Ascending aorta (tissue), 2 donors: ENCODE data around the gene GFER. TPM values are rescaled to one million over a fixed set of nuclear protein-coding genes. Genes with fewer than 3 reads are reported as not detected.

Source experiments
- DNase-seq, 2 donors: peaks; one replicate each; pipeline ENCODE4 v3.0.0-alpha.2; 2019; ENCODE audit warnings: low spot score in 2 of 2
- H3K27ac ChIP-seq, 2 donors: fragments of 200-600 bp; sonication (generic); one replicate each; pipeline ENCODE4 v1.5.1; 2016 to 2017; ENCODE audit warnings: mild to moderate bottlenecking in 1 of 2
- H3K27me3 ChIP-seq: fragments of 200-600 bp; sonication (generic); one replicate; pipeline ENCODE4 v1.5.1; 2017
- H3K36me3 ChIP-seq, 2 donors: fragments of 200-600 bp; sonication (generic); one replicate each; pipeline ENCODE4 v1.5.1; 2016
- H3K4me1 ChIP-seq, 2 donors: fragments of 200-600 bp; sonication (generic); one replicate each; pipeline ENCODE4 v1.5.1; 2016 to 2017; ENCODE audit warnings: mild to moderate bottlenecking in 1 of 2
- H3K4me3 ChIP-seq, 2 donors: fragments of 200-600 bp; sonication (generic); one replicate each; pipeline ENCODE4 v1.5.1; 2016 to 2017; ENCODE audit warnings: mild to moderate bottlenecking in 1 of 2
- H3K9me3 ChIP-seq, 2 donors: fragments of 200-600 bp; sonication (generic); one replicate each; pipeline ENCODE4 v1.5.1; 2016
- intact Hi-C: fragments of 100-400 bp; cut with DNase I; formaldehyde crosslinking; loops from one replicate; pipeline ENCODE4 v1.15.1; 2023
- total RNA-seq: library from RNA; depleted of rRNA; stranded (reverse); fragments of >200 nt; gene quantifications from one replicate; pipeline ENCODE4 v1.1.0, GENCODE V29; 2016
- TF ChIP-seq, protein P1 (sequence below), 3 experiments: fragments of 200-600 bp in 2 of 3; fragments of 450-650 bp in 1 of 3; sonication (generic) in 2 of 3; IDR thresholded peaks; one replicate each; pipeline ENCODE4 v1.5.1; 2016 to 2019; ENCODE audit warnings: antibody characterized with exemption in 3 of 3, mild to moderate bottlenecking in 1 of 3, moderate library complexity in 1 of 3

The GFER gene
- total RNA-seq, 1 donor from 2014 or later = 2.7 TPM

DNA sequence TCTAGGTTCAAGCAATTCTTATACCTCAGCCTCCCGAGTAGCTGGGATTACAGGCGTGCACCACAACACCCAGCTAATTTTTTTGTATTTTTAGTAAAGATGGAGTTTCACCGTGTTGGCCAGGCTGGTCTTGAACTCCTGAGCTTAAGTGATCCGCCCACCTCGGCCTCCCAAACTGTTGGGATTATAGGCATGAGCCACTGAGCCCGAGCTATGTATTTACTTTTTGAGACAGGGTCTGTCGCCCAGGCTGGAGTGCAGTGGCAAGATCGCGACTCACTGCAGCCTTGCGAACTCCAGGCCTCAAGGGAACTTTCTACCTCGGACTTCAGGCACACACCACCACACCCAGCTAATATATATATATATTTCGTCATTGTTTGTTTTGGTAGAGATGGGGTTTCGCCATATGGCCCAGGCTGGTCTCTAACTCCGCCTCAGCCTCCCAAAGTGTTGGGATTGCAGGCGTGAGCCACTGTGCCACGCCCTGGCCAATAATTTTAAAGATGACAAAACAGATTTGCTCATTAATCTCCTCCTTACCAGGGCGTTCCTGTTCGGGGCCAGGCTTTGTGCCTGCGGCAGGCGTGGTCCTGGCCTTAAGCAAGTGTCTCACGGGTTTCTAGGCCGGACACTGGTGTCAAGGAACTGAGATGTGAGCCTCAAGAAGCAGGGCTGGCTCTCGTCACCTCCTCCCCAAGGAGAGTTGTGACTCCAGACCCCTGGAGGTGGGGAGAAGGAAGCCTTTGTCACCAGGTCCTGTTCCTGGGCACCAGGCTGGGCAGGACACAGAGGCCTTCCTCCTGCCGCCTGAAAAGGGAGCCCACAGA lies 31.3 kb downstream of the GFER start:
- TF ChIP-seq, protein P1, sequence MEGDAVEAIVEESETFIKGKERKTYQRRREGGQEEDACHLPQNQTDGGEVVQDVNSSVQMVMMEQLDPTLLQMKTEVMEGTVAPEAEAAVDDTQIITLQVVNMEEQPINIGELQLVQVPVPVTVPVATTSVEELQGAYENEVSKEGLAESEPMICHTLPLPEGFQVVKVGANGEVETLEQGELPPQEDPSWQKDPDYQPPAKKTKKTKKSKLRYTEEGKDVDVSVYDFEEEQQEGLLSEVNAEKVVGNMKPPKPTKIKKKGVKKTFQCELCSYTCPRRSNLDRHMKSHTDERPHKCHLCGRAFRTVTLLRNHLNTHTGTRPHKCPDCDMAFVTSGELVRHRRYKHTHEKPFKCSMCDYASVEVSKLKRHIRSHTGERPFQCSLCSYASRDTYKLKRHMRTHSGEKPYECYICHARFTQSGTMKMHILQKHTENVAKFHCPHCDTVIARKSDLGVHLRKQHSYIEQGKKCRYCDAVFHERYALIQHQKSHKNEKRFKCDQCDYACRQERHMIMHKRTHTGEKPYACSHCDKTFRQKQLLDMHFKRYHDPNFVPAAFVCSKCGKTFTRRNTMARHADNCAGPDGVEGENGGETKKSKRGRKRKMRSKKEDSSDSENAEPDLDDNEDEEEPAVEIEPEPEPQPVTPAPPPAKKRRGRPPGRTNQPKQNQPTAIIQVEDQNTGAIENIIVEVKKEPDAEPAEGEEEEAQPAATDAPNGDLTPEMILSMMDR (IDR thresholded peaks at IDR 0.05) = no peak
- H3K27ac ChIP-seq = no peak overlapping the region
- H3K4me3 ChIP-seq = no peak overlapping the region
- H3K36me3 ChIP-seq = no peaks in the 10 kb centered on the region
- H3K4me1 ChIP-seq = peaks cover 3% of the 10 kb centered on the region in 2 donors
- no peak for DNase-seq
- H3K27me3 ChIP-seq = no peaks in the 10 kb centered on the region
- no peaks in the 10 kb centered on the region for H3K9me3 ChIP-seq
- intact Hi-C loops = no loop called here

DNA sequence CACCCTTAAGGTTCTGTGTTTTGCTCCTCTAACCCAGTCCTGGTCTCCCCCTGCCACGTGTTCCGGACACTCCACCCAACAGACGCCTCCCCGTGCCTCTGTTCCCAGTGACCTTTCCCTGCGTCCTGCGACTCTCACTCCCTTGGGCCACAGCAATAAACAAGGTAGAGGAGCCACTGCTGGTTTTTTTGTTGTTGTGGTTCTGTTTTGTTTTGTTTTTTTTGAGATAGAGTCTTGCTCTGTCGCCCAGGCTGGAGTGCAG lies 31.9 kb downstream of the GFER start:
- Histone ChIP-seq H3K27me3 (no peaks in the 10 kb centered on the region), H3K9me3 (no peaks in the 10 kb centered on the region), H3K27ac (no peak overlapping the region), H3K4me3 (no peak overlapping the region), H3K36me3 (no peaks in the 10 kb centered on the region), H3K4me1 (peaks cover 0 to 3% of the 10 kb centered on the region in 2 donors)
- TF ChIP-seq, protein P1 (IDR thresholded peaks at IDR 0.05) = no peak
- DNase-seq = no peak
- intact Hi-C loops = no loop called here

DNA sequence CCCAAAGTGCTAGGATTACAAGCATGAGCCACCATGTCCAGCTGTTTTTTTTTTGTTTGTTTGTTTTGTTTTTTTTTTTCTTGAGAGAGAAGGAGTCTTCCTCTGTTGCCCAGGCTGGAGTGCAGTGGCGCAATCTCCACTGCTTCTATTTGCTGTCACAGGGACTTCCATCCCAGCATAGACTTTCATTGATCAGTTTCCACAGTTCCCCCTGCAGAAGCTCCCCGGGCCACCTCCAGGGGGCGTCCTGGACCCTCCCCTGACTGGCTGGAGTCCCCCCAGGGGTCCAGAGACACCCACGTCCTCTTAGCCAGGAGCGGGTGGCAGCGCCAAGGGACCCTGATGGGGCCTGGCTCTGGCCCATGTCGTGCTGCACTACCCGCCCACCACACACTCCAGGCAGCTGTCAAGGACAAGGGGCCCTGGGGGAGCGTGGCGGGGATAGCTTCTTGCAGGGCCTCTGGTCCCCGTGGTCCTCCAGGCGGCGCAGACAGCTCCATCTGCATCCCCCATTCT lies 32.5 kb downstream of the GFER start:
- H3K27ac ChIP-seq = no peak overlapping the region
- no peaks in the 10 kb centered on the region for H3K36me3 ChIP-seq
- TF ChIP-seq, protein P1 (IDR thresholded peaks at IDR 0.05) = peak in 1 of 3 experiments; percentile 26
- no peak for DNase-seq
- no peak overlapping the region for H3K4me3 ChIP-seq
- H3K9me3 ChIP-seq = no peaks in the 10 kb centered on the region
- H3K4me1 ChIP-seq = peaks cover 0 to 3% of the 10 kb centered on the region in 2 donors
- intact Hi-C loops = no loop called here
- H3K27me3 ChIP-seq = no peaks in the 10 kb centered on the region

DNA sequence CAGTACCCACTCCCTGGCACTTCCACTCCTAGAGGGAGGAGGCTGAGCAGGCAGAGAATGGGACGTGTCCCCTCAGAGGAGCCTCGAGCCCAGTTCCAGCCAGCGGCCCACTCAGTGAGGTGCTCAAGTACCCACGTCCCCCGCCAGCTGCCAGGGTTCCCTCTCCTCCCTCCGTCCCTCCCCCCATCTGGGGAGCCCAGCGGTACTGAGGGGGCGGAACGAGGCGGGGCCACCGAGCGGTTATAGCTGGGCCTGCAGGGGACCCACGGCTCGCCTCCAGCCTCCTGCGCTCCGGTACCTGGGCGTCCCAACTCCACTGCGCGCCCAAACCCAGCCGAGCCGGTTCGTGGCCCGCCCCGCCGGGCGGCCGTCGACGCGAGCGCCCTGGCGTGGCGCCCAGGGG lies 35.5 kb downstream of the GFER start, which contains the start of gene NPW:
NPW (plus strand) TSS at position 268 of the 403 bp plus-strand sequence.
- TF ChIP-seq, protein P1 (IDR thresholded peaks at IDR 0.05) = no peak
- peak within 1 kb of the TSS in 1 of 2 donors; percentile 11 for H3K4me3 ChIP-seq

DNA sequence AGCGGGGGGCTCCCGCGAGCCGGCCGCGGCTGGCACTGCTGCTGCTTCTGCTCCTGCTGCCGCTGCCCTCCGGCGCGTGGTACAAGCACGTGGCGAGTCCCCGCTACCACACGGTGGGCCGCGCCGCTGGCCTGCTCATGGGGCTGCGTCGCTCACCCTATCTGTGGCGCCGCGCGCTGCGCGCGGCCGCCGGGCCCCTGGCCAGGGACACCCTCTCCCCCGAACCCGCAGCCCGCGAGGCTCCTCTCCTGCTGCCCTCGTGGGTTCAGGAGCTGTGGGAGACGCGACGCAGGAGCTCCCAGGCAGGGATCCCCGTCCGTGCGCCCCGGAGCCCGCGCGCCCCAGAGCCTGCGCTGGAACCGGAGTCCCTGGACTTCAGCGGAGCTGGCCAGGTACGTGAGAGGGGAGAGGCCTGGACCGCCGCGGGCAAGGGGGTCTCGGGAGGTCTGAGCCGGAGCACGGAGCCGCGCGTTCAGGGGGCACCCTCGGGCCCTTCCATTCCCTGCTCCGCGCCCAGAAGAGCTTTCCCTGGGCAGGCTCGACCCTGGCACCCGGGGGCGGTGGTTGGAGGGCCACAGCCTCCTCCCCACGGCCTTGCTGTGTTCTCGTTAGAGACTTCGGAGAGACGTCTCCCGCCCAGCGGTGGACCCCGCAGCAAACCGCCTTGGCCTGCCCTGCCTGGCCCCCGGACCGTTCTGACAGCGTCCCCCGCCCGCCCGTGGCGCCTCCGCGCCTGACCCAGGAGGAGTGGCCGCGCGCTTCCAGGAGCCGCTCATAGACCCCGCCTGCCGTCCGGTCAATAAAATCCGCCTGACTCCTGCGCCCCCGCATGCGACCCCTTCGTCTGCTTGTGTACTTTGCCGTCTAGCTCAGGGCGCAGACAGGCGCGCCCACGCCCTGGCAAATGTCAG lies 36.2 kb downstream of the GFER start:
- peak overlapping the region in 1 of 2 donors; percentile 11 for H3K4me3 ChIP-seq
- intact Hi-C loops = loop anchor here (10.0 kb wide), 1 partner anchor 235 kb away; the partner anchor contains the start of gene ECI1
- no peaks in the 10 kb centered on the region for H3K27me3 ChIP-seq
- no peak overlapping the region for H3K27ac ChIP-seq
- DNase-seq = no peak
- no peaks in the 10 kb centered on the region for H3K9me3 ChIP-seq
- H3K36me3 ChIP-seq = no peaks in the 10 kb centered on the region
- TF ChIP-seq, protein P1 (IDR thresholded peaks at IDR 0.05) = no peak
- peaks cover 3 to 12% of the 10 kb centered on the region in 2 donors for H3K4me1 ChIP-seq

More for the DNA sequence above, 35.5 kb downstream of the GFER start, which contains the start of gene NPW:
- Histone ChIP-seq H3K36me3 (no peaks in the 10 kb centered on the region), H3K9me3 (no peaks in the 10 kb centered on the region), H3K27ac (no peak within 1 kb of the TSS), H3K27me3 (no peaks in the 10 kb centered on the region), H3K4me1 (peaks cover 3 to 12% of the 10 kb centered on the region in 2 donors)
- DNase-seq = no peak
- intact Hi-C loops = no loop called here
